GM23248 (cell line): ENCODE results near the gene ADAD2.

Experiments used
- EZH2 ChIP-seq: fragments of 200-600 bp; sonication (generic); IDR thresholded peaks from 2 replicates; pipeline ENCODE4 v1.6.1; 2018; ENCODE audit warnings: antibody characterized with exemption, mild to moderate bottlenecking; ENCODE audit not compliant: insufficient read depth, poor library complexity, severe bottlenecking
- EZH2phosphoT487 ChIP-seq: fragments of 200-600 bp; sonication (generic); IDR thresholded peaks from 2 replicates; pipeline ENCODE4 v1.6.1; 2018; ENCODE audit warnings: antibody characterized with exemption, moderate library complexity, mild to moderate bottlenecking, low read depth; ENCODE audit not compliant: insufficient read depth

GRCh38 chr16:84191466-84191865 lies 509 bp downstream of the ADAD2 start:
- no peak for TF ChIP-seq EZH2phosphoT487
- TF ChIP-seq EZH2: no peak
